ENCODE measurements around the gene SNRPB.

SNRPB gene

GRCh38 chr20:2430538-2430937 lies 40.1 kb downstream of the SNRPB start:
- Histone ChIP-seq H3K4me1 (ENCODE audit: control insufficient read depth in 1 of 2, insufficient read depth in 1 of 2, low read depth in 1 of 2, low read length in 1 of 2) (no peaks in the 10 kb centered on the region), H3K4me3 (ENCODE audit: low read depth in 1 of 2, low read length in 1 of 2) (no peak overlapping the region), H3K36me3 (no peaks in the 10 kb centered on the region), H3K27ac (no peak overlapping the region), H3K27me3 (peaks cover 46% of the 10 kb centered on the region), H3K9me3 (no peaks in the 10 kb centered on the region)
- TF ChIP-seq CTCF (IDR thresholded peaks at IDR 0.05): no peak

GRCh38 chr20:2429051-2429450 lies 41.5 kb downstream of the SNRPB start:
- TF ChIP-seq CTCF (IDR thresholded peaks at IDR 0.05): no peak

GRCh38 chr20:2421247-2421646 lies 49.3 kb downstream of the SNRPB start:
- peaks cover 89% of the 10 kb centered on the region for H3K27me3 ChIP-seq
- TF ChIP-seq CTCF (IDR thresholded peaks at IDR 0.05): no peak
- no peaks in the 10 kb centered on the region for H3K9me3 ChIP-seq
- no peaks in the 10 kb centered on the region for H3K4me1 ChIP-seq (ENCODE audit: control insufficient read depth in 1 of 2, insufficient read depth in 1 of 2, low read depth in 1 of 2, low read length in 1 of 2)
- no peak overlapping the region for H3K27ac ChIP-seq
- no peak overlapping the region for H3K4me3 ChIP-seq (ENCODE audit: low read depth in 1 of 2, low read length in 1 of 2)
- no peaks in the 10 kb centered on the region for H3K36me3 ChIP-seq

More at GRCh38 chr20:2429051-2429450, 41.5 kb downstream of the SNRPB start:
- Histone ChIP-seq H3K9me3 (no peaks in the 10 kb centered on the region), H3K27ac (no peak overlapping the region), H3K4me3 (ENCODE audit: low read depth in 1 of 2, low read length in 1 of 2) (no peak overlapping the region), H3K36me3 (no peaks in the 10 kb centered on the region), H3K4me1 (ENCODE audit: control insufficient read depth in 1 of 2, insufficient read depth in 1 of 2, low read depth in 1 of 2, low read length in 1 of 2) (no peaks in the 10 kb centered on the region), H3K27me3 (peaks cover 60% of the 10 kb centered on the region)

DNA sequence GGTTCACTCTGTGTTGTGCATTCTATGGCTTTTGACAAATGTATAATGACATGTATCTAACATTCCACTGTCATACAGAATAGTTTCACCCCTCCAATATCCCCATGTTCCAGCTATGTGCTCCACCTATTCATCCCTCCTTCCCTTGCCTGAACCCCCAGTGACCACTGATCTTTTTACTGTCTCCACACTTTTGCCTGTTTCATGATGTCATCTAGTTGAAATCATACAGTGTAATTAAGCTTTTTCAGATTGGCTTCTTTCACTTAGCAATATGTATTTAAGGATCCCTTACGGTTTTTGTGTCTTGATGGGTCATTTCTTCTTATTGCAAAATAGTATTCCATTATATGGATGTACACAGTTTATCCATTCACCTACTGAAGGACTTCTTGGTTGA lies 50.1 kb downstream of the SNRPB start:
- no peaks in the 10 kb centered on the region for H3K4me1 ChIP-seq (ENCODE audit: control insufficient read depth in 1 of 2, insufficient read depth in 1 of 2, low read depth in 1 of 2, low read length in 1 of 2)
- H3K9me3 ChIP-seq: no peaks in the 10 kb centered on the region
- no peak overlapping the region for H3K4me3 ChIP-seq (ENCODE audit: low read depth in 1 of 2, low read length in 1 of 2)
- peaks cover 89% of the 10 kb centered on the region for H3K27me3 ChIP-seq
- no peaks in the 10 kb centered on the region for H3K36me3 ChIP-seq
- H3K27ac ChIP-seq: no peak overlapping the region
- TF ChIP-seq CTCF (IDR thresholded peaks at IDR 0.05): no peak

- Histone ChIP-seq H3K4me1 (ENCODE audit: control insufficient read depth in 1 of 2, insufficient read depth in 1 of 2, low read depth in 1 of 2, low read length in 1 of 2) (no peaks in the 10 kb centered on the region), H3K27ac (no peak overlapping the region), H3K4me3 (ENCODE audit: low read depth in 1 of 2, low read length in 1 of 2) (no peak overlapping the region), H3K9me3 (no peaks in the 10 kb centered on the region), H3K27me3 (peaks cover 91% of the 10 kb centered on the region), H3K36me3 (no peaks in the 10 kb centered on the region)
- no peak for TF ChIP-seq CTCF (IDR thresholded peaks at IDR 0.05)
These were observed 52.2 kb downstream of the SNRPB start for GRCh38 chr20:2418388-2418787.

GRCh38 chr20:2417213-2417541 lies 53.4 kb downstream of the SNRPB start:
- TF ChIP-seq CTCF (IDR thresholded peaks at IDR 0.05): no peak

More at GRCh38 chr20:2417213-2417541, 53.4 kb downstream of the SNRPB start:
- Histone ChIP-seq H3K4me3 (ENCODE audit: low read depth in 1 of 2, low read length in 1 of 2) (no peak overlapping the region), H3K27me3 (peaks cover 91% of the 10 kb centered on the region), H3K27ac (no peak overlapping the region), H3K36me3 (no peaks in the 10 kb centered on the region), H3K4me1 (ENCODE audit: control insufficient read depth in 1 of 2, insufficient read depth in 1 of 2, low read depth in 1 of 2, low read length in 1 of 2) (no peaks in the 10 kb centered on the region), H3K9me3 (no peaks in the 10 kb centered on the region)

Measured in neutrophil (primary cell).